K562 (cell line): ENCODE data around the gene MPP7. TPM values are rescaled to one million over a fixed set of nuclear protein-coding genes. Genes with fewer than 3 reads are reported as not detected.

Source experiments
- DPF2 ChIP-seq: fragments of 450-650 bp; IDR thresholded peaks from 2 replicates; pipeline ENCODE4 v1.6.1; 2016
- FIP1L1 ChIP-seq: fragments of 200-400 bp; formaldehyde crosslinking; IDR thresholded peaks from 2 replicates; pipeline ENCODE4 v1.6.1; 2018; ENCODE audit warnings: mild to moderate bottlenecking, low read depth, low read length; ENCODE audit not compliant: poor library complexity, severe bottlenecking
- HDAC6 ChIP-seq: IDR thresholded peaks from 2 replicates; pipeline ENCODE4 v1.6.1; 2012; ENCODE audit warnings: low read depth, mild to moderate bottlenecking, control low read depth, inconsistent platforms, low read length, moderate library complexity
- KLF1 ChIP-seq: fragments of 450-650 bp; IDR thresholded peaks from 2 replicates; pipeline ENCODE4 v1.6.1; 2016; ENCODE audit warnings: missing genetic modification characterization, missing compliant biosample characterization
- SIN3A ChIP-seq, 2 experiments: fragments of 150-350 bp in 1 of 2; IDR thresholded peaks; 2 replicates each; pipeline ENCODE4 v1.6.1; 2011 to 2016; ENCODE audit warnings: borderline replicate concordance in 2 of 2, low read depth in 2 of 2, low read length in 2 of 2, mild to moderate bottlenecking in 2 of 2, moderate library complexity in 2 of 2; ENCODE audit not compliant: control insufficient read depth in 1 of 2
- TBP ChIP-seq: optimal IDR thresholded peaks from 2 replicates; pipeline ENCODE3; 2011; ENCODE audit warnings: low read depth, low read length, improper control_type of control experiment
- U2AF1 ChIP-seq: fragments of 200-400 bp; formaldehyde crosslinking; optimal IDR thresholded peaks from 2 replicates; pipeline ENCODE3; 2017; ENCODE audit warnings: mild to moderate bottlenecking, low read depth, low read length, moderate library complexity
- ZBTB40 ChIP-seq, 2 experiments: fragments of 450-650 bp in 1 of 2; sonication (generic) in 1 of 2; formaldehyde crosslinking in 1 of 2; IDR thresholded peaks; 2 replicates each; pipeline versions ENCODE4 v1.7.1 to v1.9.0; 2016 to 2022; ENCODE audit warnings: inconsistent platforms in 1 of 2, mild to moderate bottlenecking in 1 of 2, missing genetic modification reagents in 1 of 2
- ZC3H4 ChIP-seq: sonication (generic); formaldehyde crosslinking; IDR thresholded peaks from 2 replicates; pipeline ENCODE4 v1.9.0; 2021; ENCODE audit warnings: missing genetic modification reagents, borderline replicate concordance
- ZC3H8 ChIP-seq: fragments of 450-650 bp; IDR thresholded peaks from 2 replicates; pipeline ENCODE4 v1.6.1; 2017
- ZFPM2 ChIP-seq: fragments of 250-450 bp; sonication (Bioruptor Pico); IDR thresholded peaks from 2 replicates; pipeline ENCODE4 v1.5.1; 2022; ENCODE audit warnings: mild to moderate bottlenecking
- ZNF217 ChIP-seq: sonication (generic); formaldehyde crosslinking; IDR thresholded peaks from 2 replicates; pipeline ENCODE4 v1.8.0; 2022; ENCODE audit warnings: mild to moderate bottlenecking, missing genetic modification reagents
- ZNF507 ChIP-seq: conservative IDR thresholded peaks from 2 replicates; pipeline ENCODE4 v1.6.1; 2017; ENCODE audit warnings: missing genetic modification characterization, missing compliant biosample characterization
- ZNF79 ChIP-seq: fragments of 250-450 bp; sonication (Bioruptor Pico); IDR thresholded peaks from 2 replicates; pipeline ENCODE4 v1.4.0; 2020; ENCODE audit warnings: low read depth, mild to moderate bottlenecking, moderate library complexity
- polyA plus RNA-seq, 8 experiments: library from polyadenylated mRNA; depleted of rRNA in 4 of 8; stranded (reverse) in 5 of 8; unstranded in 3 of 8; fragments of >200 nt; fragmentation: Nextera tagmentation in 2 of 8; fragmentation: Illumina TruSeq in 1 of 8; extraction: Ambion mirVana in 2 of 8; extraction: Trizol in 1 of 8; gene quantifications; 2 replicates each; pipeline versions ENCODE4 v1.2.1 to v1.2.3, GENCODE V29; 2011 to 2014; ENCODE audit warnings: inconsistent platforms in 1 of 8, missing spikeins in 1 of 8
- total RNA-seq, 7 experiments: library from RNA; depleted of rRNA in 6 of 7; stranded (reverse); fragments of >200 nt in 6 of 7; fragmentation: Illumina TruSeq in 2 of 7; extraction: Trizol in 2 of 7; gene quantifications; 2 replicates each; pipeline versions ENCODE4 v1.2.1 to v1.2.3, GENCODE V29; 2011 to 2021; ENCODE audit warnings: low replicate concordance in 1 of 7

The MPP7 gene
- total and polyA plus RNA-seq, 9 of the 15 experiments (the other 6 are each of a cell fraction or from before 2014, with no cell fraction given) = 0.03 to 0.50 (median 0.23) TPM

GRCh38 chr10:28256776-28257175 lies 46.1 kb downstream of the MPP7 start (continued):
- no peak for TF ChIP-seq ZFPM2
- no peak for TF ChIP-seq TBP
- TF ChIP-seq U2AF1 = no peak
- no peak for TF ChIP-seq HDAC6
- no peak for TF ChIP-seq ZNF79 (CRISPR knock-in tag)
- no peak for TF ChIP-seq ZNF217 (CRISPR knock-in tag)
- TF ChIP-seq SIN3A (IDR thresholded peaks at IDR 0.05; ENCODE audit: borderline replicate concordance in 2 of 2, control insufficient read depth in 1 of 2, low read depth in 2 of 2, low read length in 2 of 2) = no peak
- no peak for TF ChIP-seq FIP1L1
- TF ChIP-seq ZNF507 (tag) = no peak
- no peak for TF ChIP-seq DPF2
- no peak for TF ChIP-seq ZC3H4 (CRISPR knock-in tag)
- no peak for TF ChIP-seq ZBTB40 (IDR thresholded peaks at IDR 0.05)
- TF ChIP-seq ZBTB40 (CRISPR knock-in tag; IDR thresholded peaks at IDR 0.05) = no peak
- TF ChIP-seq ZC3H8 = no peak
- TF ChIP-seq KLF1 (tag) = no peak
